ENCODE data around the gene SGSH. TPM values are rescaled to one million over a fixed set of nuclear protein-coding genes. Genes with fewer than 3 reads are reported as not detected.
"Not testable (repeated sequence)": the region's sequence is repeated elsewhere in the genome, so short reads cannot be mapped to it uniquely, and the experiment has no call there.

Gene SGSH
- 64.1 TPM for total RNA-seq

DNA sequence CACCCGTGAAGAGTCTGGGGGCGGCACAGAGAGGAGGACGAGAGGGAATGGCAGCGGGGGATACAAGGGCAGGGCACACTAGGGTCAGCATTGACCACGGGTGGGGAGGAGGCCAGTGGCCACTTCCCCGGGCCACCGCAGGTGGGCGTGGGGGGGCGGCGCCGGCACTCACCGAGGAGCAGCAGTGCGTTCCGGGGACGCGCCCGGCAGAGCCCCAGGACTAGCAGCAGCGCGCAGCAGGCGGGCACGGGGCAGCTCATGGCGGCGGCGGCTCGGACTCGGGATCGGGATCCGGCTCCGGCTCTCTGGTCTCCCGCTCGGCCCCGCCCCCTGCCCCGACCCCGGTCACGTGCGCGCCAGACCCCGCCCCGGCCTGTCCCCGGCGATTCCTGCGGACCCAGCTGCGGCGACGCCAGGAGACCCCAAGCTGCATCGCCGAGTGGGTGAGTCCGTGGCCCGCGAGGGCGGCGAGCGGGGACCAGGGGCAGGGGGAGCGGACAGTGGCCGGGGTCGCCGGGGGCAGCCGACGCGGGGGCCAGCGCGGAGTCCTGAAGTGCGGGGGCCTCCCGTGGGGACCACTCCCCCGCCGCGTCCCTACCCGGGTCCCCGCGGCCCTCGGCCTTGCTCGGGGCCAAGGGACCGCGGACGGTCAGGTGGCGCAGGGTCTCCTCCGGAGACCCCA, at the start of gene SGSH, which contains the start of gene SLC26A11:
Gene SGSH (minus strand): TSS at position 280 of the 682 bp plus-strand sequence. CDS start 20 bp downstream, at position 260.
Gene SLC26A11 (plus strand): TSS at position 374 of the 682 bp plus-strand sequence. CDS start 1,134 bp downstream, outside the sequence.
- peak; percentile 82 for DNase-seq (ENCODE audit: low spot score)

DNA sequence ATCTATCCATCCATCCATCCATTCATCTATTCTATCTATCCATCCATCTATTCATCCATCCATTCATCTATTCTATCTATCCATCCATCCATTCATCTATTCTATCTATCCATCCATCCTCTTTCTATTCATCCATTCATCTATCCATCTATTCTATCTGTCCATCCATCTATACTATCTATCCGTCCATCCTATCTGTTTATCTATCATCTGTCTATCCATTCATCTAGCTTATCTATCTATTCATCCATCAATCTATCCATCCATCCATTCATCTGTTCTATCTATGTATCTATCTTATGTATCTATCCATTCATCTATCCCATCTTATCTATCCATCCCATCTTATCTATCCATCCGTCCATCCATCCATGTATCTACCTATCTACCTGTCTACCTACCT, 49.3 kb upstream of the SGSH start:
- DNase-seq (ENCODE audit: low spot score), result no peak

DNA sequence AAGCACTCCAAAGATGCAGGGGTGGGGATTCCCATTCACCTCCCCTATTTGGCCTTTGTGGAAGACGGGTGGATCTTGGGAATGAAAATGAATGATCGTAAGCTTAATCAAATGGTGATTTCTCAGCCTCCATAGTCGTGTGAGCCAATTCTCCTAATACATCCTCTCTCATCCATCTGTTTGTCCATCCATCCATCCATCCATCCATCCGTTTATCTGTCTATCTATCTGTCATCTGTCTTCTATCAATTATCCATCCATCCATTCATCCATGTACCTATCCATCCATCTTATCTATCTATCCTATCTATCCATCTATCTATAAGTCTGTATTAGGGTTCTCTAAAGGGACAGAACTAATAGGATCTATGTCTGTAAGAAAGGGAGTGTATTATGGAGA, 48.3 kb upstream of the SGSH start:
- DNase-seq (ENCODE audit: low spot score), result no peak

DNA sequence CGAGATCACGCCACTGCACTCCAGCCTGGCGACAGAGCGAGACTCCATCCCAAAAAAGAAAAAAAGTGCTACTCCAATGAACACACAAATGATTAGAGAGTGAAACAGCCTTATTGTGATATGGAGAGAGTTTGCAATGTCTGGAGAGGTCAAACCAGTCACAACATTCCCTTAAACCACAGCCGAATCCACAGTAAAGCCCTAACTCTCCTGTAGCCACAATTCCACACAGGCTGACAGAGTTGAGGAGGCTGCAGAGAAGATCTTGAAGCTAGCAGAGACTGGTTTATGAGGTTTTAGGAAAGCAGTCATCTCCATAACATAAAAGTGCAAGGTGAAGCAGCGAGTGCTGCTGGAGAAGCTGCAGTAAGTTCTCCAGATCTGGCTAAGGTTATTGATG, 47.3 kb upstream of the SGSH start:
- DNase-seq (ENCODE audit: low spot score), result no peak

DNA sequence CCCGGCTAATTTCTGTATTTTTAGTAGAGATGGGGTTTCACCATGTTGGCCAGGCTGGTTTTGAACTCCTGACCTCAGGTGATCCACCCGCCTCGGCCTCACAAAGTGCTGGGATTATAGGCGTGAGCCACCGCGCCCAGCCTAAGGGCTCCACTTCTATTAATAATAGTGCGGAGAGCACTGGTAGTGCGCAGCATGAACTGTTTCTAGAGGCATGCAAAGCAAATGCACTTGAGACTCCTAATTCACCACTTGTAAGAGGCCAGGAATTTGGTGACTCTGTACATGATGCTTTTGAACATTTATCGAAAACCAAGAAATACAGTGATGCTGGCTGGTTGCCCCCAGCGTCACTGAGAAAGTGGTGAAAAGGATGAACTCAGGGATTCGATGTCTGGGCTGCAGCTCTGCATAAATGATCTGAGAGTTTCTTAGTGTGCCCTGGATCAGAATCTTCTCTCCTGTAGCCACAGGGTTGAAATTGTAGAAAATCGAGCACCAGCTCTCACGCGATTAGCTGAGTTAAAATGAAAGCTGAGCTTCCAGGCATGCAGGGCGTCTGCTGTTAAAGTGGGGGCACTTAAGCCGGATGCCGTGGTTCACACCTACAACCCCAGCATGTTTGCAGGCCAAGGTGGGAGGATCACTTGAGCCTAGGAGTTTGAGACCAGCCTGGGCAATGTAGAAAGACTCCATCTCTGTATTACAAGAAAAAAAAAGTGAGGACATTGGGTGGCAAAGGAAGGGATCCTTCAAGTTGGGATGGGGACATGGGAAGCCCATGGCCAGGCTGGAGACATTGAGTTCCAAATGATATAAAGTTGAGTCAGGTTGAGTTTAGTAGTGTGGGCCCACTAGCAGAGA, 45.3 kb upstream of the SGSH start:
- DNase-seq (ENCODE audit: low spot score), result no peak

DNA sequence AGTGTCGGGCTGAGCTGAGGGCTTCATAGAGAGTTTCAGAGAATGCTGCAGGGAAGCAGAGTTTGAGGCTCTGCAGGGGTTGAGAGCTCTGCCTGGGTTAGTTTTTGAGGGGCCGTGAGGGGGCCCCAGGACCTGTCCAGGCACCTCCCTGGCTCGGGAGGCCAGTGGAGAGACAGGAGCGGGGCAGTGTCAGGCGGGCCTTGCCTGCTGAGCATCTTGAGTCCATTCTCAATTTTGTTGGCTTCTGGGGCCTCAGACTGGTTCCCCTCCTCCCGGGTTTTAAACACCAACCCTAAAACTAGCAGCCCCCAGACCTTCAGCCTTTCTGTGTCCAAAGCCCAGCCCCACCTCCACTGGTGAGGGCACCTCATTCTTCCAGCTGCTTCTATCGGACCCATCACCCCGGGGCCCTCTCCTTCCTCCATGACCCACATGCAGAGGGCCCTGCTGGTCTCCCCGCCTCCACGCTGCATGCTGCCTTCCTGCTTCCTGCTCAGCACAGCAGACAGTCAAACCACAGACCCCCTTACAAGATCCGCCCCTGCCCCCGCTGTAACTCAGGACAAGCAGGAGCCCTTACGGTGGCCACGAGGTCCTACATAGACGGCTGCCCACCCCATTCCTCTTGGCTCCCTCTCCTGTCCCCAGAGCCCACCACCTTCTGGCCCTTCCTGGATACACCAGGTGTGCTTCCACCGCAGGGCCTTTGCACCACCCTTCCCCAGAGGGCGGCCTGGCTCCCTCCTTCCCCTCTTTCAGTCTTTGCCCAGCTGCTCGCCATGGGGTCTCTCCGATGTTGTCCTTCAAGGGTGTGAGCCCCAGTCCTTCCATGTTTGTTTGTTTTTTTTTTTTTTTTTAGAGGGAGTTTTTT, 44.3 kb upstream of the SGSH start:
- DNase-seq (ENCODE audit: low spot score), result no peak

DNA sequence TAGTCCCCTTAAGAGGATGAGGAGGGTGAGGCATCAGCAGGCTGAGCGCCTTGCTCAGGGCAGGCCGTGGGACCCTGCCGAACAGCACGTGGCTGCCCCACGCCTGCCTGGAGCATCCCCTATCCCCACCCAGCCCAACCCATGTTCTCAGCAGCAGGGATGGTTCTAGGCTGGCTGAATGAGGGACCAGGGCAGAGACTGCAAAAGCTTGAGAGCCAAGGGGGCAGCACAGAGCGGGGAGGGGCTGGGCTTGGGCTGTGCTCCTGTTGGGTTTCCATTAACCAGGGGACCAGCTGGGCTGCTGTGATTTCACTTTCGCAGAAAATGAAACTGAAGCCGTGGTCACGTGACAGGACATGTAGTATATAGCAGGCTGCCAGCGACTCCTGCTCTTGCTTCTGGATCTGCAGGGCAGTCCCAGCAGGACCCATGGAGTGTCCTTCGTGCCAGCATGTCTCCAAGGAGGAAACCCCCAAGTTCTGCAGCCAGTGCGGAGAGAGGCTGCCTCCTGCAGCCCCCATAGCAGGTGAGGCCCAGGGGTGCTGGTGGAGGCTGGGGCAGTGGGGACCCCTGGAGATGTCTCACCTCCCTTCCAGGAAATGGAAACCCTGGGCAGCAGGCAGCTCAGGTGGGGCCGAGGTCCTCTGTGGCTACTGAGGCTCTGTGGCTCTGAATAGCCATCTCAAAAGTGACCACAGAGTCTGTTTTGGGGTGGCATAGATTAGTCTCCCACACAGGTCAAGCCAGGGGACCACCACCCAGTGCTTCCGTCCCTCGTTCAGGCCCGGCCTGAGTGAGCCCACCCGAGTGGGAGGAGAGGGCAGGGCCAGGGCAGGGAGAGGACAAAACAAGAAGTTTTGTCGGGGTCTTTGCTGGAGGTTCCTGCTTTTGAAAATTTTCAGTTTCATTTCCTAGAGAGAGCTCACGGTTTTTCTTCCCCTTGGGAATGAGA, 43.4 kb upstream of the SGSH start:
- peak; percentile 94 for DNase-seq (ENCODE audit: low spot score)

DNA sequence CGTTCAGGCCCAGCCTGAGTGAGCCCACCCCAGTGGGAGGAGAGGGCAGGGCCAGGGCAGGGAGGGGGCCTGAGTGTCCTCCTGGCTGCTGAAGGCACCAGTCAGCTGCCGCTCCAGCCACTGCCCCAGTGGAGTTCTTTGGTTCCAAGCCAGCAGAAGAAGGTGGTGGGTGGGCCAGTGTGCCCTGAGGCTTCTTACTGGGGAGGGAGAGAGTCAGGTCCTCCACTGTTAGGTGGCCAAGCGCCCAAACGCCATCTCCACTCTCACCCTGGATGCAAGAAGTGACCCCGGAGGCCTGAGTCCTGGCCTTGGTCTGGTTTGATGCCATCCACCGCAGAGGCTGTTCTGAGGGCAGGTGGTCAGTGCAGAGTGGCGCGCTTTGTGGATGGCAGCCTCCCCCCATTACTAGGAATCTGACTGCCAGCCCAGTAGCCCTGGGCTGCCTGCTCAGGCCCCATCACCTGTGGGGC, 42.7 kb upstream of the SGSH start:
- no peak for DNase-seq (ENCODE audit: low spot score)

DNA sequence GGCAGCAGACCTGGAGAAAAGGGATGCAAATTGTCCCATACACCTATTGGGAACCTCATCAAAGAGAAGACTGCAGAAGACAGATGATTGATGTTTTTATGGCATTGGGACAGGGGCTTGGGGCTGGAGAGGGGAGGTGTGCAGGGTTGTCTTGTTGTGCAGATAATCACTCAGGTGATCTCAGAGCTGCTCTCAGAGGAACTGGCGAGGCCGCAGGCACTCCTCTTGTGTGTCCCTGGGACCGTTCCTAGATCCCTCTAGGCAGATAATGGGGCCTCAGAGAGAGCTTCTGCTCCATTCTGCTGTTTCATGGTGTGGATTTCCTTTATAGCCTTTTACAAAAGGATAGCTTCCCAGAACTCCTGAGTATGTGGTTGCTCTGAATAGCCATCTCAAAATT, 42.2 kb upstream of the SGSH start:
- no peak for DNase-seq (ENCODE audit: low spot score)

DNA sequence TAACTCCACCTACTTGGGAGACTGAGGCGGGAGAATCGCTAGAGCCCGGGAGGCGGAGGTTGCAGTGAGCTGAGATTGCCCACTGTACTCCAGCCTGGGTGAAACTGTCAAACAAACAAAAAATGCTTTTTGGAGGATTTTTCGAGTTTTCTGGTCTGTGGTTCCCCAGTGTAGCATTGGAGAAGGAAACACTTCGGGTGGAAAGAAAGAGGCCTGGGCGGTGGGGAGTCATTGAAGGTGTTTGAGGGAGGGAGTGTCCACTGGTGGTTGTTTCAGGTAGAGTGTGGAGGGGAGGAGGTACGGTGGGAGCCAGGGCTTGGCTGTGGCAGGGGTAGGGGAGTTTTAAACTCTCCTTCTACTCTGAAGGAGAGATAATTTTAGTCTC, 41.8 kb upstream of the SGSH start:
- DNase-seq (ENCODE audit: low spot score), result no peak

DNA sequence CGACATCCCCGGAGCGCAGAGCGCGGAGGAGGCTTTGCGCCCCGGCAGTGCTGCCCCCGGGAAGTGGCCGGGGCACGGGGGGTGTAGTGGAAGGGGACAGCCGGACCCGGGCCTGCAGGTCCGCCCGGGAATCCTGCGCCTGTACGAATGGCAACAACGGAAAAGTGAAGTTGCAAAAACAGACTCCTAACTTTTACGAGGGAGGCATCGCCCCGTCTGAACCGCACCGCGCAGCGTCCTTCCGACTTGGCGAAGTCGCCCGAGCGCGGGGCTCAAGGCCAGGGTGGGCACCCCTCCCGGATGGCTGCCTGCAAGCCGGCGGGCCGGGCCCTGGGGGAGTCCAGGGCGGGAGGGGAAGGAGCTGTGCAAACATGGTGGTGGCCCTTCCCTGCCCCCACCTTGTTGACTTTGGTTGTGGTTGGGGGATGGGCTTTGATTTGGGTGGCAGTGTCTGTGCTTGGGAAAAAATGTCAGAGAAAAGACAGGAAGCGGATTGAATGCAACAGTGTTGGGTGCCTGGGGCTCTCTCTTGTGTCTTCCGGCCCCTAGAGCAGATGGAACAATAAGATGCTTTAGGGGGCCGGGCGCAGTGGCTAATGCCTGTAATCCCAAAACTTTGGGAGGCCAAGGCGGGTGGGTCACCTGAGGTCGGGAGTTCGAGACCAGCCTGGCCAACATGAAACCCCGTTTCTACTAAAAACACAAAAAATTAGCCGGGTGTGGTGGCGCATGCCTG, 41.2 kb upstream of the SGSH start:
- peak; percentile 75 for DNase-seq (ENCODE audit: low spot score)

DNA sequence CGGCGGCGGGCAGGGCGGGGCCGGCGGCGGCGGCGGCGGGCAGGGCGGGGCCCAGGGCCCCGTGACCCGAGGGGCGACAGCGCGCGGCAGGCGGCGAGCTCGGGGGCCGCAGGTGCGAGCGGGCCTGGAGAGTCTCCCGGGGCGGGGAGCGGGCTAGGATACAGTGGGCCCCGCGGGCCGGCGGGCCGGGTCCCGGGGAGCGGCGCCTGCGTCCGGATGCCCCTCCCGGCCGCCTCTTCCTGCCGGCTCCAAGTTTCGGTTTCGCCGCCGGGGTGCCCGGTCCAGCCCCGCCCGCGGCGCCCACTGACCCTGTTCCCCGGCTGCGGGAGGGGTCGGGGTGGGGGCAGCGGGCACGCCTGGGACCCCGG, 40.6 kb upstream of the SGSH start, which contains the start of gene RNF213:
Gene RNF213 (plus strand): TSS at position 62 of the 368 bp plus-strand sequence. CDS start 2,830 bp downstream, outside the sequence.
- DNase-seq (ENCODE audit: low spot score), result no peak

DNA sequence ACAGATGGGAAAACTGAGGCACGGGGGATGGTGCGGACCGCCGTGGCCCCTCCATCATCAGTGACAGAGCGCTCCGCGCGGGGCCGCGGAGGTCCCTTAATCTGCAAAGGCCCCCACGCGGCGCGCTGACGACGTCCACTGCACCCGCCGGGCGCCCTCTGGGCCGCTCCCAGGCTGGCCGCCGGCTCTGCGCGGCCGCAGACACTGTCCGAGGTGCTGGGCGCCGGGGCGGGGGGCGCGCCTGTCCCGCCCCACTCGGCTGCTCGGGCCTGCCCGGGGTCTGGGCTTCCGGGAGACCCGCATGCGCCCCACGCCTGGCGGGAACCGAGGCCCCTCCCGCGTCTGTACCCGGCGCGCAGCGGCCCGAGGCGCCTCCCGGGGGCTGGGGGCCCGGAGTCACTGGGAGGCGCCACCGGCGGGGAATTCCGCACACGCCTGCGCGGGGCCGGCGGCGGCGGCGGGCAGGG, 40.0 kb upstream of the SGSH start:
- peak; percentile 67 for DNase-seq (ENCODE audit: low spot score)

DNA sequence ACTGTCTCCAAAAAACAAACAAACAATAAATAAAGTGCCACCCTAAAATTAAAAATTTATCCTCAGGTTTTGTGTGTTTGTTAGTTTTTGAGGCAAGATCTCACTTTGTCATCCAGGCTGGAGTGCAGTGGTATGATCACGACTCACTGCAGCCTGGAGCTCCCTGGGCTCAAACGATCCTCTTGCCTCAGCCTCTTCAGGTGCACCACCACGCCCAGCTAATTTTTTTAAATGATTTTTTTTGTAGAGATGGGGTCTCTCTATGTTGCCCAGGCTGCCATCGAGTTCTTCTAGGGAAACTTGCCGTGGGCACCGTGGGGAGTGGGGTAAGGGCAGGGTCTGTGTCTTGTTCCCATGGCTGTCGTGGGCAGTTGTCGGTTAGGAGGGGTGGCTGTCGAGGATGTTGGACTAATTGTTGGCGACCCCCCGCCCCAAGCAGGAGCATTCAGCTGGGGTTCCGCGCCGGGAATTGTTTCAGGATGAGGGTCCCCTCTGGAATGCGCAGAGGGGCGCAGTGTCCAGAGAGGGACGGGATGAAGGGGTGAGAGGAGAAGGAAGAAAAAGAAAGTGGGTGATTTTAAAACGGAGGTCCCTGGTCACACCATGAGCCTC, 39.4 kb upstream of the SGSH start:
- DNase-seq (ENCODE audit: low spot score), result no peak

DNA sequence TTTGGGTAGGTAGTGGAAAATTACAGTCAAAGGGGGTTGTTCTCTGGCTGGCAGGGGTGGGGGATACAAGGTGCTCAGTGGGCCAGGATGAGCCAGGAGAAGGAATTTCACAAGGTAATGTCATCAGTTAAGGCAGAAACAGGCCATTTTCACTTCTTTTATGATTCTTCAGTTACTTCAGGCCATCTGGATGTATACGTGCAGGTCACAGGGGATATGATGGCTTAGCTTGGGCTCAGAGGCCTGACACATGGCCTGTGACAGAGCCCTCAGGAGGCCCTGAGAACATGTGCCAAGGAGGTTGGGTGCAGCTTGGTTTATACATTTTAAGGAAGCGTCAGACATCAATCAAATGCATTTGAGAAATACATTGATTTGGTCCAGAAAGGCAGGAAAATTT, 38.2 kb upstream of the SGSH start:
- not testable (repeated sequence) for DNase-seq (ENCODE audit: low spot score)

DNA sequence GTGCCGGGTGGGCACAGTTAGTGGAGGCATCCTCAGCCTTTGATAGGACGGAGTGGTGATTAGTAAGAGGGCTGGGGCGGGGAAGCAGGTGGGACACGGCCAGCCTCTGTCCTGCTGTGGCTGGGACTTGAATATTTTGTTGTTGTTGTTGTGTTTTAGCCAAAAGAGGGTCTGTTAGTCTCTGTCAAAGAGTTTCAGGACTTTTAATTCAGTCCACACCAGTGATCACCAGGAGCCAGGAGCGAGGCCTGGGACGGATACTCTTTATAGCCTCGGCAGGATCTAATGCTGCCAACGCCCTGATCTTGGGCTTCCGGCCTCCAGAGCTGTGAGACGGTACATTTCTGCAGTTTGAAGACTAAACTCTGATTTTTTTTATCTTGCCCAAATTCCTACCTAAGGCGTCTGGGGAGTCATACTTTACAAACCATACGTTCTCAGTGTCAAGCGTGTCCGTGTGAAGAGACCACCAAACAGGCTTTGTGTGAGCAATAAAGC, 37.6 kb upstream of the SGSH start:
- DNase-seq (ENCODE audit: low spot score), result no peak

DNA sequence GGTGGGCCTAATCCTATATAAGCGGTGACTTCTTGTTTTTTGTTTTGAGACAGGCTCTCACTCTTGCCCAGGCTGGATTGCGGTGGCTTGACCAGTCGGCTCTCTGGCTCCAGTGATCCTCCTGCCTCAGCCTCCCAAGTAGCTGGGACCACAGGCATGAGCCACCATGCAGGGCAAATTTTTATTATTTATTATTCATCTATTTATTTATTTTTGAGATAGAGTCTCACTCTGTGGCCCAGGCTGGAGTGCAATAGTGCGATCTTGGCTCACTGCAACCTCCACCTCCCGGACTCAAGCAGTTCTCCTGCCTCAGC, 35.9 kb upstream of the SGSH start:
- no peak for DNase-seq (ENCODE audit: low spot score)

DNA sequence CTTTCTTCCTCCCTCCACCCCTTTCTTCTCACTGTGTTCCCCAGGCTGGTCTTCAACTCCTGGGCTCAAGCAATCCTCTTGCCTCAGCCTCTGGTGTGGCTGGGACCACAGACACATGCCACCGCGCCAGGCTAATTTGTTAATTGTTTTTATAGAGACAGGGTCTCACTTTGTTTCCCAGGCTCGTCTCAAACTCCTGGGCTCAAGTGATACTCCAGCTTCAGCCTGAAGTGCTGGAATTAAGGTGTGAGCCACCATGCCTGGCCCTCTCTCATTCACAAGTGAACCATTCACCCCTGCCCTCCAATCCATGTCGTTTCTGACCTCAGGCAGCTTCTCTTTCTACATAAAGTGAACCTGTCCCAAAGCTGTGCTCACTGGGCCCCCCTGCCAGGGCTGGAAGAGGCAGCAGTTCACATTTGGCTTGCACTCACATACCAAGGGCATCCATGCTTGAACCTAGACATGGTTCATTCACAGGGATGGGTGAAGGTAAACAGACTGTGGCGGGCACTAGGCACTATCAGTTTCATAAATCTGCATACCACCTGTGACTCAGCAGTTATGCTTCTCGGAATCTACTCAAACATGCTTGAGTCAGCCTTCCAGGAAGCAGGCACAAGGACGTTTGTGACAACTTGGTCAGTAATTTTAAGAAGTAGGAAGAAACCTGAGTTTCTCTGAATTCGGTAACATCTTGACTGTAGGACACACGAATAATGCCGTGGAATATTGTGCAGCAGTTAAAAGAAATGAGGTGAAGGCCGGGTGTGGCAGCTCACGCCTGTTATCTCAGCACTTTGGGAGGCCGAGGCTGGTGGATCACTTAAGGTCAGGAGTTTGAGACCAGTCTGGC, 34.5 kb upstream of the SGSH start:
- peak; percentile 82 for DNase-seq (ENCODE audit: low spot score)

All from ureter (tissue), 1 donor.